GM21381 (cell line): ENCODE measurements around the gene CNTNAP2.
"Not testable (repeated sequence)": the region's sequence is repeated elsewhere in the genome, so short reads cannot be mapped to it uniquely, and the experiment has no call there.

Experiments
- ATAC-seq: cut with Tn5 transposase; IDR thresholded peaks from one replicate; pipeline ENCODE4 v1.9.1; 2021; ENCODE audit warnings: mild to moderate bottlenecking, moderate library complexity; ENCODE audit not compliant: unreplicated experiment

Gene CNTNAP2

DNA sequence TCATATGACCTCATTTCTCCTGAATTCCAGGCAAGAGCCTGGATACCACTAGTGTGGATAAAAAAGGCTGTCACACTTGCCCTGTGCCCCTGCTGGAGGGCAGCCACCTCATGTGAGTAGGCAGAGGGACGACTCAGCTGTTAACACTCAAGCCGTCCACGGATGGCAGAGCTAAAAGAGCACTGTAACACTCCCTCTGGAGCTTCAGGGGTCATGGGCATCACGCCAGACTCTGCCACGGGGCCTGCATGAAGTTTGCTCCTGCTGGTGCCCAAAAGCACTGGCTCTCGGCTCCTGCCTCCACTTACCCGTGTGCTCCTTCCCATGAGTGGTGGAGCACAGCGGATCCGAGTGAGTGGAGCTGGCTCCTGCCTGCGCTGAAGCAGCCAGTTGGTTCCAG lies 1554.2 kb downstream of the CNTNAP2 start:
- ATAC-seq = no peak

DNA sequence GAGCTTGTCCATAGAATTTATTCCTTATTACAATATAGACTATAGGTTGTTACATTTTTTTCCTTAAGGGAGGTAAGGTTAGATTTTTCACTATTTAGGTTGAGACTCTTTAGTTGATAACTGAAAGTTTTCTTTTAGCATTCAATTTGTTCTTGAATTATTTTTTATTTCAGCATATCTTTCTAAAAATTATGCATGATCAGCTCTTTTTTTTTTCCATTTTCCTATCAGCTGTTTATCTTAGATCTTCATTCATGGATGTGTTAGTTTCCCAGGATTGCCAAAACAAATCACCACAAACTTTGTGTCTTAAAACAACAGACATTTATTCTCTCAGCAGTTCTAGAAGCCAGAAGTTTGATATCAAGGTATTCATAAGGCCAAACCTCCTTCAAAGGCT lies 1558.1 kb downstream of the CNTNAP2 start:
- ATAC-seq = no peak

DNA sequence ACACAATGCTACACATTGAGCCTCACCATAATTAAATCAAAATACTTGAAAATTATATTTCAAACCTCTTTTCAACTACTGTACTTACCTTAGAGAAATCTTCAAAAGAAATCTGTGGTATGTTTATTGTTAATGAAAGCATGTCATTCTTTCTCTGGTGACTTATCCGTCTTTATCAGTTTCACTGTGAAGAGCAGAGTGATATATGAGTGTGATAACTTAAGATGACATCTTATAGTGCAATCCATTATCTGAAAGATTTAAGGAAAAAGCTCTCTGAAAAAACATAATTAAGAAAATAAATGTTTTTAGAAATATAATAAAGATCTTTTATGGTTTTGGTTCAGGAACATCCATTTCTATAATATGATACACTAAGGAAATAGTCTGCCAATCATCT lies 1562.3 kb downstream of the CNTNAP2 start:
- no peak for ATAC-seq

DNA sequence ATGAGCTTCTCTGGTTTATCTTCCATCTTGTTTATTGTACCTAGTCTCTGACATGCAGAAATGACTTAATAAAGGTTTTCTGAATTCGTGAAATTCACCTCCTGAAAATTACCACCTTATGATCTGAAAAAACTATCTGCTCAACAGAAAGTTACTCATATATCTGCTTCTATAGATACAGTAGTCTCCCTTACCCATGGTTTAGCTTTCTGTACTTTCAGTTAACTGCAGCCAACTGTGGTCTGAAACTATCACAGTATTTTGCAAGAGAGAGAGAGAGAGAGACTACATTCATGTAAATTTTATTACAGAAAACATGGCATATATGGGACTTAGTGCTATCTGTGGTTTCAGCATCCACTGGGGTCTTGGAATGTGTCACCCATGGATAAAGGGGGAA lies 1564.9 kb downstream of the CNTNAP2 start:
- no peak for ATAC-seq

DNA sequence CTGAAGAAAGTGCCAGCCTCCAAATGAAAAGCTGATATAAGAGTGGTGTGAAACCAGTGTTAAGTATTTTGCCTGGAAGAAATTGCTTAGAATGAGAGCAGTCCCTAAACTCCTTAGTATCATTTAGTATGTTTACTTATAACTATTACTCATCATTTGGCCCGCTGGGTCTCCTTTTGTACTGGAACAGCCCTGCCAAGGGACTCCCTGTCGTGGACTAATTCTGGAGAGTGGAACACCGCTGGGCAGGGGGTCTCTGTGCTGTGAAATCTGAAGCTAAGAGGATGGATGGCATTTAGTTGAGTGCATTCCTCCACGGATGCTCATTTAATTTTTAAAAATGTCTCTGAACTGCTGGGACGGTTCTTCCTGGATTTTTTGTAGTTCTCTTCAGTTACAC lies 1584.1 kb downstream of the CNTNAP2 start:
- no peak for ATAC-seq

DNA sequence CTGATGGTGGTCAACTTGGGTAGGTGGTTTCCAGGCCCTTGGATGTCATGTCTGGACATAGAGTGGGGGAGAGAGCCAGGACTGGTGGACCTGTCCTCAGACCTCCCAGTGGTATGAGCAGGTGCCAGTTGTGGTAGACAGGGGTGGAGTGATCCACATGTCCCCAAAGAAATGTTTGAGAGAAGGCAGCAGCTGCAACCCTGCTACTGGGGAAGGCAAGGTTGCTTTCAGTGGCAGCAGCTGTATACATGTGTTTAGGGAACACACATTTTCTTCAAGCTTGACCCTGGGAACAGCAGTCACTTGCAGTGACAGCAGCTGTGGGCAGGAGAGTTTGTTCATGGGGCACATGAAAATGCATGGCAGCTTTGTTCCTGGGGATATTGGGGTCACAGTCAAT lies 1591.3 kb downstream of the CNTNAP2 start:
- ATAC-seq = no peak

DNA sequence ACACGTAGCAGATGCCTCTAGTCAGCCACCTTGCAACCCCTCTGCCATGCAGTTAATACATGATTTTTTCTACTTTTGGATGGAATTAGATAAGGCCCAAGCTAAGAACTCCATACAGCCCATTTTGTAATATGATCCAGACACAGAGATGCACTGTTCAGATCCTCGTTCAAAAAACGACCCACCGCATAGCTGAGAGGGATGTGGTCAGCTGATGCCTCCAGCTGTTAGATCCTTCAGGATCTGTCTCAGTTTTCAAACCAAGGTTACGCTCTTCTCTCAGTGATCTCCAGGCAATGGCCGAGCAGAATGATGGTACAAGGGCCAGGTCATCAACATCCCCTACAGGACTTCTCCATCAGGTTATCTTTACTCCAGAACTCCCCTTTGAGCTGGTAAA lies 1592.3 kb downstream of the CNTNAP2 start:
- no peak for ATAC-seq

DNA sequence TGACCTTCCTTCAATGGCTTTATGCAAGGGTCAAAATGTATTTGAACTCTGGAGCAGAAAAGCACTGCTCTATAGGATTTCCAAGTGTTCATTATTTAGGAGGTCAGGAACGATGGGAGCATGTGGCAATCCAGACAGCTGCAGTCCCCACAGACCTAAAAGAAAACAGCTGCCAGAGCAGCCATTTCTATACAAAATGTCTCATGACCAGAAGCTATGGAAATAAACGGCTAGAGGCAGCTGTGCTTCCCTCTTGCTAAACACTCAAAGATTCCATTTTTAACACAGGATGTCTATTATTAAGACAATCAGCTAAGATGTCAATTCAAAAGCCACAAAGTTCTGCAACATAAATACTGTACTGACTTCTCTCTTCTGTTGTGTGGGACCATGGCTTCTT lies 1594.8 kb downstream of the CNTNAP2 start:
- ATAC-seq = no peak

DNA sequence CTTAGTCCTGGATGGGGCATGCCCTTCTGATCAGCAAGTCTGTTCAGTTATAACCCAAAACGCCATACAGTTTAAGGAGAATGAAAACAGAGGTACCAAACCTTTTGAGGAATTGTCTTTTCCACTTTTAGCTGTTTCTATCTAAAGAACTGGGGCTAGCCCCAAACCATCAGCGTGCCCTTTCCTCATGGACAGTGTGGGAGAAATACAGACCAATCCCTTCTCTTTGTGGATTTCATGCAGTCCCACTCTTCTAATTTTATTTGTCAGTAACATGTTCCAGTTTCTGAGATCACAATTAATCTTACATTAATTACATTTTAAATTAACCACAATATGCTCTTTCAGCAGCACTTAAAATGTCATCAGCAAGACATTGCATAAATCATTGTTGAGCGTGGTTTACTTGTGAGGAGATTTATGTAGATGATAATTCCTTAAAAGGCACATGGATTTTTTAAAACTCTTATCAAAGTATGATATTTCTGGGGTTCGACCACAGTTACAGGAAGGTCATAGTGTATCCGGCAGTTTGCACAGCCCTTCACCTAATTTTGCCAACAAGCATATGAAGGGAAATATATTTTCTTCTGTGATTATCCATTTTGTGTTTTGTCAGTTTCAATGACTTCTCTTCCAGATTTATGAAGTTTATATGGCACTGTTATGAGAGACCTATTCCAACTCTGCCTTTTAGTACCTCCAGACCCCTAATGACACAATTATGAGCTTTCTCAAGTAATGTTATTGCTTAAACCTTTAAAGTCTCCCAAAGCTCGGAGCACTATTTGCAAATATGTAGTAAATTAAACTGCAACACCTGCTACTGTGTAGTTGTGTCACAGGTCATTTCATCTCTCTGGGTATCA lies 1605.6 kb downstream of the CNTNAP2 start:
- ATAC-seq = no peak

DNA sequence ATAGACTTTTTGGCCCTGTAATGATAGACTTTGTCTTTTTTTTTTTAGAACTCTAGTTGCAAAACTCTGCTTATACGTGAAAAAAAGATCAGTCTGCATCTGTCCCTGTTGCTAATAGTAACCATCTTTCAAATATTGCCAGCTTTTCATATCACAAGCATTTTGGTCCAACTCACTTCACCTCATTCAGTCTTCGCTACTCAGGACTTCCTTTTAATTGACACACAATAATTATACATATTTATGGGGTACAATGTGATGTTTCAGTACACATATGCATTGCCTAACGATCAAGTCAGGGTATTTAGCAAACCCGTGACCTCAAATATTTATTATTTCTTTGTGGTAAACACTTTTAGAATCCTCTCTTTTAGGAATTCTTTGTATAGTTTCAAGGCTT lies 1606.9 kb downstream of the CNTNAP2 start:
- no peak for ATAC-seq

DNA sequence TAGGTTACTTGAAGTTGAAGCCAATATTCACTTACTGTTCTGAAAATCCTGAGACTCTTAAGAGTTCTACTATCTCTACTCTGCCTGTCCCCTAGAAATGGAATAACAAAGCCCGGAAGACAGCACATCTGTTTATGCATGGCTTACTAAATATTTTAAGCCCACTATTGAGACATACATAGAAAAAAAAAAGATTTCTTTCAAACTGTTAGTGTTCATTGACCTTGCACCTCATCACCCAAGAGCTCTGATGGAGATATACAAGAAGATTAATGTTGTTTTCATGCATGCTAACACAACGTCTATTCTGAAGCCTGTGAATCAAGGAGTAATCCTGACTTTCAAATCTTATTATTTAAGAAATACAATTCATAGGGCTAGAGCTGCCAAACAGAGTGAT lies 1614.7 kb downstream of the CNTNAP2 start:
- ATAC-seq = no peak

DNA sequence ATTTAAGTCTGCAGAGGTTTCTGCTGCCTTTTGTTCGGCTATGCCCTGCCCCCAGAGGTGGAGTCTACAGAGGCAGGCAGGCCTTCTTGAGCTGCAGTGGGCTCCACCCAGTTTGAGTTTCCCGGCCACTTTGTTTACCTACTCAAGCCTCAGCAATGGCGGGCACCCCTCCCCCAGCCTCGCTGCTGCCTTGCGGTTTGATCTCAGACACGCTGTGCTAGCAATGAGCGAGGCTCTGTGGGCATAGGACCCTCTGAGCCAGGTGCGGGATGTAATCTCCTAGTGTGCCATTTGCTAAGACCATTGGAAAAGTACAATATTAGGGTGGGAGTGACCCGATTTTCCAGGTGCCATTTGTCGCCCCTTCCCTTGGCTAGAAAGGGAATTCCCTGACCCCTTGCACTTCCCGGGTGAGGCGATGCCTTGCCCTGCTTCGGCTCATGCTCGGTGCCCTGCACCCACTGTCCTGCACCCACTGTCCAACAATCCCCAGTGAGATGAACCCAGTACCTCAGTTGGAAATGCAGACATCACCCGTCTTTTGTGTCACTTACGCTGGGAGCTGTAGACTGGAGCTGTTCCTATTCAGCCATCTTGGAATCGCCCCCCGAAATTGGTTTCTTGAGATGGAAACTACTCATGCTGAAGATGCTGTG lies 1621.1 kb downstream of the CNTNAP2 start:
- not testable (repeated sequence) for ATAC-seq

DNA sequence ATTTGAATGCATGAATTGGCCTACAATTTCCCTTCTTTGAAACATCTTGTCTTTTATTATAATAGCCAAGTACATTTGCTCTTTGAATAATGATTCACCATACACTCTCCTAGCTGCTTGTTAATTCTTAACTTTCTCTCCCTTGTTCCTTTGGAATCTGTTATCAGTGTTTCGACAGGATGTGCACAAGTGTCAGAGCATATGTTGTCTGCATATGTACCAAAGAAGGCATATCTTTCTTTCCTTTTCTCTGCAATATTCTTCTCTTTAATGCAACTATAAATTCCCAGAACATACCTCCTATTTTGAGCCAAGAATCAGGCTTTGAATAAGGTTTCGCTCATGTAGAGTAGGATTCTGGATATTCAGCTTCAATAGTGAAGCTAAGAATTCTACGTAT lies 1625.7 kb downstream of the CNTNAP2 start:
- ATAC-seq = no peak

DNA sequence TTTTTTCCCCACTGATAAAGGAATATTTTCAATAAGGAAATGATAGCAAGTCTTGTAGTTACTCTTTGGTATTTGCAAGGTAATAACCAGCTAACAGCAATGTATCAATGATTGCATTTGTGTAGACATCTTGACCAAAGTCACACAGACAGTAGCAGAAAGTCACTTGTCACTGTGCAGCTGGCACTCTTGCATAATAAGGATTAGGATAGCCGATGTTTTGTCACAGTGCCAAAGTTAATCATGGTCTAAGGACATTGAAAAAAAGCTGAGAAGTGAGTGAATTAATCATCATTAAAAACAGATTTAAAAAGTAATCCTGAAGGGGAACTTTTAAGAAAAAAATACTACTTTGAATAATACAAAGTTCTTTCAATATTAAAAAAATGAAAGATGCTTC lies 1639.7 kb downstream of the CNTNAP2 start:
- ATAC-seq = no peak

DNA sequence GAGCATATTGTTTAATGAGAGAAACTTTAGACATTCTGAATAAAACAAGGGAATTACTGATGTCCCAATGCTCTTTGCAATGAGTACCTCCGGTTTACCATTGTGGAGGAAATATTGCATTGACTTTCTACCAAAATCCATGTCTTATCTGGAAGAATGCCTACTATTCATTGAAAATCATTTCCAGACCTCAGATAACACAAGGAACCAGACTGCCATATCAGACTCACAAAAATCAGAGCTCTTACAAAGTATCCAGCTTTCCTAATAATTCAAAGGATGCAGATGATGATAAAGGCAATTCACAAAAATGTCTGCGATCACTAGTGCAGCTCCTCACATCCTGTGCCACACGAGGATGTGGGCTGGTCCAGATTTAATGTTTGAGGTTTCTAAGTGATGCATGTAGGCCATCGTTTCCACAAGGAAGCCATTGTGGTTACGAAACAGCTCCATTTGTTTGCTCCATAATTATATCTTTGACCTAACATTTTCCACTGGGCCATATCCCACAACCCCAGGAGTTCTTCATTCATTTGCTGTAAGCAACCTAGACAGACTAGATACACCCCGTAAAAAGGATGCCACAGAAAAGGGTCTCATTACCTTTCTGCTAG lies 1642.8 kb downstream of the CNTNAP2 start:
- no peak for ATAC-seq

DNA sequence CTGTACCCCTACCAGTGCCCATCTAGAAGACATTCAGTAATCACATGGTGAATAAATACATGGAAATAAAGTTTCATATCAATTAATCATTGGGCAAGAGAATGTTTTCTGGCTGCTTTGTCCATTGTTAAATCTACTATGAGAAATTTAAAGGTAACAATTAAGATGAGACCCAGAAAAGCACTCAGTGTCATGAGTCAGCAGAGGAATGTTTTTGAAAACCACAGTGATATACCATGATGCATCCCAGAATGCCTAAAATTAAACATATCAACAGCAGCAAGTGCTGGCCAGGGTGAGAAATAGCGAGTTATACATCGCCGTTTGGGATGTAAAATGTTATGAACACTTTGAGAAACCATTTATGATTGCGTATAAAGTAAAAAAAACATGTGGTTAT lies 1648.7 kb downstream of the CNTNAP2 start:
- ATAC-seq = no peak

DNA sequence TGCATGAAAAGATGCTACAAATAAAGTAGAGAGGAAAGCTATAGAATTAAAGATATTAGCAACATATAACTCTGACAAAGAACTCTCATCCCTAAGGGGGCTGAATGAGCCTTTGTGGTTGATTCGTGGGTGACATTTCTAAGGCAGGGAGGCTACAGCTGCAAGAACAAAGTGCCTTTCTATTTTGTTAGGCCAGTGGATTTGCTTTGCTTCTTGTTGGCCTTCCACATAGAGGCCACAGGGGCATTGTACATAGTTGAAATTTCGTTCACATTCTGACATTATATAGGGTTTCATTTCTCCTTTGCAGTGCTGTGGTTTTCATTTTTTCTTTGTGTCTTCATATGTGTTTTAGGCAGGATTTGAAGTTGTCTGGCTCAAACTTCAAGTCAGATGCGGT lies 1654.7 kb downstream of the CNTNAP2 start:
- no peak for ATAC-seq

DNA sequence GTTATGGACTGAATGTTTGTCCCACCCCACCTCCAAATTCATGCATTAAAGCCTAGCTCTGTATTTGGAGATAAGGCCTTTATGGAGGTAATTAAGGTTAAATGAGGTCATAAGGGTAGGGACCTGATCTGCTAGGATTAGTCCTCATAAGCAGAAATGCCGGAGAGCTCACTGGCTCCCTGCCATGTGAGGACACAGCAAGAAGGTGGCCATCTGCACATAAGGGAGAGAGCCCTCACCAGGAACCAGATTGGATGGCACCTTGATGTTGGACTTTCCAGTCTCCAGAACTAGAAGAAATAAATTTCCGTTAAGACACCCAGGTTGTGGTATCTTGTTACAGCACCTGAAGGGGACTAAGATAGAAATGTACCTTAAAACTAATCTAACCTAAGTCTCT lies 1657.9 kb downstream of the CNTNAP2 start:
- ATAC-seq = no peak

DNA sequence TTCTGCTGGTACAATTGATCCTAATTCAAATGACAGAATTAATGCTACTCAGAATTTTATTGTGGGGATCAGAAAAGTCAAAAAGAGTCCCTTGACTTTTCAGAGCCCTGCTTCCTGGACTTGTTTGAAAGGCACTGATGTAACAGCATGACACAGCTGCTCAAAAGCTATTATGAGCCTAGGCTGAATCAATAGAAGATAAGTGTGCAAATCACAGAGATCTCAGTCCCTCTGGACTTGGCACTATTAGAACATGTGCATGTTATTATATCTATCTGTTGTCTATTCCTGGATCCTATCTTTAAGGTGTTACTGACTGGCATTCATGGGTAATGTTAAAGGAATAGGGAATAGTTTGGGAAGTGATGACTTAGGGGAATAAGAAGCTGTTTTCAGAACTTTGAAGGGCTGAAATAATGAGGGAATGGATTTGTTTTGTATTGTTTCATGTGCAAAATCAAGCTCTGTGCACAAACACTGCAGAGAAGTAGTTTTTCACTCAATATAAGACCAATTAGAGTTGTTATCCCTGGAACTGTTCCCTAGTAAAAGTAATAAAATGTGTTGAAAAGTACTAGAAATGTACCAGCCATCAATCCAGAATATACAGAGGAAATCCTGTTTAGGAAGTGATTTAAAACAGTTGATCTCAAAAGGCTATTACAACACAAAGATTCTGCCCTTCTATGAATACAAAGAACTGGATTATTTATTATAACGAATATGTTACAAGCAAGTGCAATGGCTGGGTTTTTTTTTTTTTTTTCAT lies 1659.1 kb downstream of the CNTNAP2 start:
- no peak for ATAC-seq

DNA sequence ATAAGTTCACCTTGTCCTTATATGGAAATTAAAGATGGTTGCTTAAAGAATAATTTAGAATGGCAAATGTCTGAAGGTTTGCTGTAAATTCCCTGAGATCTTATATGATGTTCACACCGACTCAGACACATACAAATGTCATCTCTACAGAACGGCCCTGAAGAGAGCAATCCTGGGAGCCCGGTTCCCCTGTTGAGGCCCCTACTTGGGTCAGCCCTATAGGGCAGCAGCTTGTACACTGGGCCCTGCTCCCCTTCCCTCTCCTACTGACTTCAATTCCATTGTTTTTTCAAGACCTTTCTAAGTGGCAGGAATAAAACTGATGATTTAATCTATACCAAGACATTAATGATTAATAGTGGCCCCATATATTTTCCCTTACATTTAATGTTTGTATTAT lies 1660.7 kb downstream of the CNTNAP2 start:
- no peak for ATAC-seq

DNA sequence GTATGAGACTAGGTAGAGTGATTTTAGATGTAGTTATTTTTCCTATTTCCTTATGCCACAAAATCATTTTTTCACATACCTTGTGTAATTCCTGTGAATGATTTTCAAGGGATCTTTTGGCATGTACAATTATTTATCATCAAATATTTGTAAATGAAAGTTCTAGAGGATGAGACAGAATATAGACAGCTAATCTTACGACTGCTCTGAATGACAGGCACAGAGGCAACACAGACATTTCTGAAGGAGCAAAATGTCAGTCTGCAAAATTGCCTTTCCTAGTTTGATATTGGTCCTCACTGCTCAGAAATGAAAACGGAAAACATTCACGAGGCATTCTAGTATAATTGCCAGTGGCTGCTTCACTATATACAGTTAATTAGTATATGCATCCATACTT lies 1663.3 kb downstream of the CNTNAP2 start:
- no peak for ATAC-seq
